ENCODE data around the gene TRPV4.

Gene TRPV4

DNA sequence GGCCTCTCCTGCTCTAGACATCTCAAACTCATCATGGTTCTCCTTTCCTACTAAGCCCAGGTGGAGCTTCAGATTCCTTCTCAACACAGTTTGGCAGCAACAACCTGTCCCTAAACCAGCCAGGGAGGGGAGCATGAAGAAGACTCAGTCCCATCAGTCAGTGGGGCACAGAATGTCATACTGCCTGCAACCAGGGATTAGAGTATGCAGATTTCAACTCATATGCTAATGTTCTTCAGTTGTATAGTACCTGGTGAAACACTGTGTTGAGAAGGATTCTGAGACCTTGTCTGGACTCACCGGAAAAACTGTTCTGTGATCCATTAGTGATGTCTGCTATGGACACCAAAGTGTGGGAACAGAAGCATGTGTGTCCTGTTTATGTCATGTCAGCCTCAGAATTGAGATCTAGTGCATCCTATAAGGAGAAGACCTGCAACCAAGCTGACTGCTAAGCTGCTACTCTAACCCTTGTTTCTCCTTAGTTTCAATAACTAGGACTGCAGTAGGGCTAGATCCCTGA, 43.6 kb downstream of the TRPV4 start:
- no peak overlapping the region for H3K27ac ChIP-seq (ENCODE audit: insufficient read depth in 1 of 2, low read depth in 1 of 2, low read length in 2 of 2, poor library complexity in 1 of 2, severe bottlenecking in 2 of 2)
- no peaks in the 10 kb centered on the region for H3K36me3 ChIP-seq (ENCODE audit: control insufficient read depth in 4 of 4, insufficient read depth in 4 of 4, low read length in 3 of 4)
- CTCF ChIA-PET, result interaction anchor here (1.4 kb wide), 1 partner anchor 16 kb away, joined by 3 read pairs; no protein-coding TSS in a partner anchor
- H3K4me3 ChIP-seq (ENCODE audit: control insufficient read depth in 1 of 7, extremely low read depth in 1 of 7, insufficient read depth in 4 of 7, low read depth in 2 of 7, low read length in 6 of 7), result no peak overlapping the region
- 100% methylated on average over 1 of the region's 1 CpG for WGBS (ENCODE audit: insufficient coverage)
- H3K27me3 ChIP-seq (replicated peaks in 2 of 5; ENCODE audit: control insufficient read depth in 4 of 5, insufficient read depth in 5 of 5, low read length in 4 of 5), result peaks cover 0 to 3% (median 0%) of the 10 kb centered on the region in 5 experiments
- H3K9me3 ChIP-seq (ENCODE audit: control extremely low read depth in 1 of 5, control insufficient read depth in 4 of 5, insufficient read depth in 2 of 5, low read depth in 1 of 5, low read length in 4 of 5), result no peaks in the 10 kb centered on the region
- H3K4me1 ChIP-seq (ENCODE audit: control extremely low read depth in 1 of 4, control insufficient read depth in 4 of 4, insufficient read depth in 4 of 4, low read length in 3 of 4), result no peaks in the 10 kb centered on the region
- POLR2A ChIA-PET, result no interaction called here
- DNase-seq, result no peak

GRCh38 chr12:109786799-109787198, 46.4 kb downstream of the TRPV4 start:
- H3K27me3 ChIP-seq (replicated peaks in 2 of 5; ENCODE audit: control insufficient read depth in 4 of 5, insufficient read depth in 5 of 5, low read length in 4 of 5), result no peaks in the 10 kb centered on the region
- ChIA-PET CTCF (interaction anchor here (1.4 to 2.1 kb wide), 2 partner anchors 10 to 19 kb away, joined by 4 to 9 read pairs; no protein-coding TSS in a partner anchor), POLR2A (no interaction called here)
- no peak overlapping the region for H3K27ac ChIP-seq (ENCODE audit: insufficient read depth in 1 of 2, low read depth in 1 of 2, low read length in 2 of 2, poor library complexity in 1 of 2, severe bottlenecking in 2 of 2)
- peaks cover 0 to 2% (median 0%) of the 10 kb centered on the region in 5 experiments for H3K9me3 ChIP-seq (ENCODE audit: control extremely low read depth in 1 of 5, control insufficient read depth in 4 of 5, insufficient read depth in 2 of 5, low read depth in 1 of 5, low read length in 4 of 5)
- no peaks in the 10 kb centered on the region for H3K36me3 ChIP-seq (ENCODE audit: control insufficient read depth in 4 of 4, insufficient read depth in 4 of 4, low read length in 3 of 4)
- WGBS (ENCODE audit: insufficient coverage), result 98% methylated on average over 8 of the region's 9 CpGs
- H3K4me3 ChIP-seq (ENCODE audit: control insufficient read depth in 1 of 7, extremely low read depth in 1 of 7, insufficient read depth in 4 of 7, low read depth in 2 of 7, low read length in 6 of 7), result no peak overlapping the region
- DNase-seq, result no peak
- H3K4me1 ChIP-seq (ENCODE audit: control extremely low read depth in 1 of 4, control insufficient read depth in 4 of 4, insufficient read depth in 4 of 4, low read length in 3 of 4), result no peaks in the 10 kb centered on the region

- H3K4me3 ChIP-seq (ENCODE audit: control insufficient read depth in 1 of 7, extremely low read depth in 1 of 7, insufficient read depth in 4 of 7, low read depth in 2 of 7, low read length in 6 of 7), result no peak overlapping the region
- no peaks in the 10 kb centered on the region for H3K27me3 ChIP-seq (replicated peaks in 2 of 5; ENCODE audit: control insufficient read depth in 4 of 5, insufficient read depth in 5 of 5, low read length in 4 of 5)
- no peak overlapping the region for H3K27ac ChIP-seq (ENCODE audit: insufficient read depth in 1 of 2, low read depth in 1 of 2, low read length in 2 of 2, poor library complexity in 1 of 2, severe bottlenecking in 2 of 2)
- 100% methylated on average over 1 of the region's 4 CpGs for WGBS (ENCODE audit: insufficient coverage)
- H3K4me1 ChIP-seq (ENCODE audit: control extremely low read depth in 1 of 4, control insufficient read depth in 4 of 4, insufficient read depth in 4 of 4, low read length in 3 of 4), result no peaks in the 10 kb centered on the region
- POLR2A ChIA-PET, result no interaction called here
- peaks cover 0 to 2% (median 0%) of the 10 kb centered on the region in 5 experiments for H3K9me3 ChIP-seq (ENCODE audit: control extremely low read depth in 1 of 5, control insufficient read depth in 4 of 5, insufficient read depth in 2 of 5, low read depth in 1 of 5, low read length in 4 of 5)
- H3K36me3 ChIP-seq (ENCODE audit: control insufficient read depth in 4 of 4, insufficient read depth in 4 of 4, low read length in 3 of 4), result no peaks in the 10 kb centered on the region
- CTCF ChIA-PET, result interaction anchor here (1.4 kb wide), 1 partner anchor 20 kb away, joined by 4 read pairs; no protein-coding TSS in a partner anchor
- no peak for DNase-seq
Observed at GRCh38 chr12:109785854-109786253, 47.3 kb downstream of the TRPV4 start.

- 92% methylated on average over 8 of the region's 8 CpGs for WGBS (ENCODE audit: insufficient coverage)
- CTCF ChIA-PET, result interaction anchor here (0.7 kb wide), 1 partner anchor 61 kb away, joined by 3 read pairs; no protein-coding TSS in a partner anchor
- no peak for DNase-seq
- Histone ChIP-seq H3K4me3 (ENCODE audit: control insufficient read depth in 1 of 7, extremely low read depth in 1 of 7, insufficient read depth in 4 of 7, low read depth in 2 of 7, low read length in 6 of 7) (no peak overlapping the region), H3K36me3 (ENCODE audit: control insufficient read depth in 4 of 4, insufficient read depth in 4 of 4, low read length in 3 of 4) (no peaks in the 10 kb centered on the region), H3K27me3 (replicated peaks in 2 of 5; ENCODE audit: control insufficient read depth in 4 of 5, insufficient read depth in 5 of 5, low read length in 4 of 5) (no peaks in the 10 kb centered on the region), H3K27ac (ENCODE audit: insufficient read depth in 1 of 2, low read depth in 1 of 2, low read length in 2 of 2, poor library complexity in 1 of 2, severe bottlenecking in 2 of 2) (no peak overlapping the region), H3K4me1 (ENCODE audit: control extremely low read depth in 1 of 4, control insufficient read depth in 4 of 4, insufficient read depth in 4 of 4, low read length in 3 of 4) (no peaks in the 10 kb centered on the region), H3K9me3 (ENCODE audit: control extremely low read depth in 1 of 5, control insufficient read depth in 4 of 5, insufficient read depth in 2 of 5, low read depth in 1 of 5, low read length in 4 of 5) (peaks cover 0 to 7% (median 2%) of the 10 kb centered on the region in 5 experiments)
- POLR2A ChIA-PET, result no interaction called here
Observed at GRCh38 chr12:109783965-109784244, 49.3 kb downstream of the TRPV4 start.

- DNase-seq, result no peak
- no peak overlapping the region for H3K4me3 ChIP-seq (ENCODE audit: control insufficient read depth in 1 of 7, extremely low read depth in 1 of 7, insufficient read depth in 4 of 7, low read depth in 2 of 7, low read length in 6 of 7)
- no peaks in the 10 kb centered on the region for H3K27me3 ChIP-seq (replicated peaks in 2 of 5; ENCODE audit: control insufficient read depth in 4 of 5, insufficient read depth in 5 of 5, low read length in 4 of 5)
- WGBS (ENCODE audit: insufficient coverage), result 94% methylated on average over 17 of the region's 28 CpGs
- no peaks in the 10 kb centered on the region for H3K4me1 ChIP-seq (ENCODE audit: control extremely low read depth in 1 of 4, control insufficient read depth in 4 of 4, insufficient read depth in 4 of 4, low read length in 3 of 4)
- CTCF ChIA-PET, result interaction anchor here (0.6 to 0.7 kb wide), 2 partner anchors 62 to 153 kb away, joined by 3 to 5 read pairs; no protein-coding TSS in a partner anchor
- H3K36me3 ChIP-seq (ENCODE audit: control insufficient read depth in 4 of 4, insufficient read depth in 4 of 4, low read length in 3 of 4), result no peaks in the 10 kb centered on the region
- H3K27ac ChIP-seq (ENCODE audit: insufficient read depth in 1 of 2, low read depth in 1 of 2, low read length in 2 of 2, poor library complexity in 1 of 2, severe bottlenecking in 2 of 2), result no peak overlapping the region
- H3K9me3 ChIP-seq (ENCODE audit: control extremely low read depth in 1 of 5, control insufficient read depth in 4 of 5, insufficient read depth in 2 of 5, low read depth in 1 of 5, low read length in 4 of 5), result peaks cover 0 to 11% (median 2%) of the 10 kb centered on the region in 5 experiments
- POLR2A ChIA-PET, result no interaction called here
Observed at GRCh38 chr12:109783135-109783964, 49.8 kb downstream of the TRPV4 start.

GRCh38 chr12:109782326-109782703, 50.9 kb downstream of the TRPV4 start:
- Histone ChIP-seq H3K9me3 (ENCODE audit: control extremely low read depth in 1 of 5, control insufficient read depth in 4 of 5, insufficient read depth in 2 of 5, low read depth in 1 of 5, low read length in 4 of 5) (peaks cover 0 to 11% (median 2%) of the 10 kb centered on the region in 5 experiments), H3K36me3 (ENCODE audit: control insufficient read depth in 4 of 4, insufficient read depth in 4 of 4, low read length in 3 of 4) (no peaks in the 10 kb centered on the region), H3K4me1 (ENCODE audit: control extremely low read depth in 1 of 4, control insufficient read depth in 4 of 4, insufficient read depth in 4 of 4, low read length in 3 of 4) (no peaks in the 10 kb centered on the region), H3K27me3 (replicated peaks in 2 of 5; ENCODE audit: control insufficient read depth in 4 of 5, insufficient read depth in 5 of 5, low read length in 4 of 5) (no peaks in the 10 kb centered on the region), H3K4me3 (ENCODE audit: control insufficient read depth in 1 of 7, extremely low read depth in 1 of 7, insufficient read depth in 4 of 7, low read depth in 2 of 7, low read length in 6 of 7) (no peak overlapping the region), H3K27ac (ENCODE audit: insufficient read depth in 1 of 2, low read depth in 1 of 2, low read length in 2 of 2, poor library complexity in 1 of 2, severe bottlenecking in 2 of 2) (no peak overlapping the region)
- CTCF ChIA-PET, result no interaction called here
- DNase-seq, result no peak
- WGBS (ENCODE audit: insufficient coverage), result 94% methylated on average over 7 of the region's 9 CpGs
- POLR2A ChIA-PET, result no interaction called here

DNA sequence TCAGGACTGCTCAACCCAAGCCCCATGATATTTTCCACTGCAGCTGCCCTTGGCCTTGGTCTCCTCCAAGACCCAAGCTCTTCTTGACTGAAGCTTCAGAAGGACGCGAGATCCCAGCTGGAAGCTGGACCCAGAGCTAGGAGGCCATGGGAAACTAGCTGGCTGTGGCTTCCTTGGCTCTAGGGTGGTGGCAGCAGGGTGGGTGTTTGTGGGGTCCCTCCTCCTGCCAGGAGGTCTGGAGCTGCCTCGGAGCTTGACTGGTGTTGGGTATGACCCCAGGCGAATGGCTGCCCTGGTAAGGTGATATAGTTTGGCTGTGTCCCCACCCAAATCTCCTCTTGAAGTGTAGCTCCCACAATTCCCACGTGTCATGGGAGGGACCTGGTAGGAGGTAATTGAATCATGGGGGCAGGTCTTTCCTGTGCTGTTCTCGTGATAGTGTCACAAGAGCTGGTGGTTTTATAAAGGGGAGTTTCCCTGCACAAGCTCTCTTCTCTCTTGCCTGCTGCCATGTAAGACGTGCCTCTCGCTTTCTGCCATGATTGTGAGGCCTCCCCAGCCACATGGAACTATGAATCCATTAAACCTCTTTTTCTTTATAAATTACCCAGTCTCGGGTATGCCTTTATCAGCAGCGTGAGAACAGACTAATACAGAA, 51.4 kb downstream of the TRPV4 start:
- ChIA-PET POLR2A (interaction anchor here (0.8 kb wide), 1 partner anchor 16 kb away, joined by 3 read pairs; no protein-coding TSS in a partner anchor), CTCF (no interaction called here)
- H3K27me3 ChIP-seq (replicated peaks in 2 of 5; ENCODE audit: control insufficient read depth in 4 of 5, insufficient read depth in 5 of 5, low read length in 4 of 5), result no peaks in the 10 kb centered on the region
- DNase-seq, result no peak
- WGBS (ENCODE audit: insufficient coverage), result 77% methylated on average over 6 of the region's 10 CpGs
- no peaks in the 10 kb centered on the region for H3K4me1 ChIP-seq (ENCODE audit: control extremely low read depth in 1 of 4, control insufficient read depth in 4 of 4, insufficient read depth in 4 of 4, low read length in 3 of 4)
- no peak overlapping the region for H3K4me3 ChIP-seq (ENCODE audit: control insufficient read depth in 1 of 7, extremely low read depth in 1 of 7, insufficient read depth in 4 of 7, low read depth in 2 of 7, low read length in 6 of 7)
- H3K9me3 ChIP-seq (ENCODE audit: control extremely low read depth in 1 of 5, control insufficient read depth in 4 of 5, insufficient read depth in 2 of 5, low read depth in 1 of 5, low read length in 4 of 5), result peaks cover 0 to 11% (median 2%) of the 10 kb centered on the region in 5 experiments
- H3K27ac ChIP-seq (ENCODE audit: insufficient read depth in 1 of 2, low read depth in 1 of 2, low read length in 2 of 2, poor library complexity in 1 of 2, severe bottlenecking in 2 of 2), result no peak overlapping the region
- no peaks in the 10 kb centered on the region for H3K36me3 ChIP-seq (ENCODE audit: control insufficient read depth in 4 of 4, insufficient read depth in 4 of 4, low read length in 3 of 4)

All from common myeloid progenitor, CD34-positive (primary cell).